HepG2 (cell line): ENCODE results near the gene OGFOD3. TPM values are rescaled to one million over a fixed set of nuclear protein-coding genes. Genes with fewer than 3 reads are reported as not detected.

Experiments
- ATF7 ChIP-seq, 2 experiments: fragments of 450-650 bp in 1 of 2; sonication (generic) in 1 of 2; formaldehyde crosslinking in 1 of 2; IDR thresholded peaks; 2 replicates each; pipeline versions ENCODE4 v1.4.0 to v1.6.1; 2016 to 2020; ENCODE audit warnings: antibody characterized with exemption in 1 of 2, mild to moderate bottlenecking in 1 of 2, missing genetic modification reagents in 1 of 2
- MTF2 ChIP-seq: sonication (generic); formaldehyde crosslinking; IDR thresholded peaks from 2 replicates; pipeline ENCODE4 v1.5.0; 2020; ENCODE audit warnings: missing genetic modification reagents, borderline replicate concordance
- NCOA1 ChIP-seq: sonication (generic); formaldehyde crosslinking; IDR thresholded peaks from 2 replicates; pipeline ENCODE4 v1.9.0; 2021; ENCODE audit warnings: missing genetic modification reagents
- NFYB ChIP-seq: sonication (generic); formaldehyde crosslinking; IDR thresholded peaks from 2 replicates; pipeline ENCODE4 v1.4.0; 2020; ENCODE audit warnings: missing genetic modification reagents
- POLR2AphosphoS2 ChIP-seq: IDR thresholded peaks from 2 replicates; pipeline ENCODE4 v1.6.1; 2011; ENCODE audit warnings: low read depth, low read length, improper control_type of control experiment
- RBAK ChIP-seq: sonication (generic); formaldehyde crosslinking; IDR thresholded peaks from 2 replicates; pipeline ENCODE4 v1.5.1; 2020; ENCODE audit warnings: mild to moderate bottlenecking, missing genetic modification reagents
- ZNF432 ChIP-seq: sonication (generic); formaldehyde crosslinking; IDR thresholded peaks from 2 replicates; pipeline ENCODE4 v1.5.0; 2020; ENCODE audit warnings: missing genetic modification reagents, mild to moderate bottlenecking, borderline replicate concordance
- ZNF577 ChIP-seq: sonication (generic); formaldehyde crosslinking; IDR thresholded peaks from 2 replicates; pipeline ENCODE4 v1.4.0; 2020; ENCODE audit warnings: mild to moderate bottlenecking, low read depth, missing genetic modification reagents, borderline replicate concordance
- ZSCAN25 ChIP-seq: sonication (generic); formaldehyde crosslinking; IDR thresholded peaks from 2 replicates; pipeline ENCODE4 v1.8.0; 2022; ENCODE audit warnings: mild to moderate bottlenecking, missing genetic modification reagents
- polyA plus RNA-seq, 8 experiments: library from polyadenylated mRNA; depleted of rRNA in 3 of 8; stranded (reverse) in 7 of 8; unstranded in 1 of 8; fragments of >200 nt; fragmentation: Illumina TruSeq in 4 of 8; extraction: Trizol in 4 of 8; gene quantifications; 2 replicates each; pipeline versions ENCODE4 v1.2.1 to v1.2.3, GENCODE V29; 2011 to 2016; ENCODE audit warnings: low read depth in 4 of 8, missing spikeins in 1 of 8, mixed read lengths in 1 of 8; ENCODE audit not compliant: insufficient read depth in 1 of 8
- total RNA-seq, 5 experiments: library from RNA; depleted of rRNA; stranded (reverse); fragments of >200 nt; fragmentation: Illumina TruSeq; extraction: Trizol; gene quantifications; 2 replicates each; pipeline ENCODE4 v1.2.3, GENCODE V29; 2016; ENCODE audit warnings: low read depth in 1 of 5
- TF ChIP-seq, protein P1 (sequence below): sonication (generic); formaldehyde crosslinking; IDR thresholded peaks from 2 replicates; pipeline ENCODE4 v1.4.0; 2020; ENCODE audit warnings: mild to moderate bottlenecking, missing genetic modification reagents
- TF ChIP-seq, protein P2 (sequence below): sonication (generic); formaldehyde crosslinking; conservative IDR thresholded peaks from 2 replicates; pipeline ENCODE4 v1.8.0; 2022; ENCODE audit warnings: low read depth, missing genetic modification reagents
- TF ChIP-seq, protein P3 (sequence below): IDR thresholded peaks from 2 replicates; pipeline ENCODE4 v1.6.1; 2016; ENCODE audit warnings: missing compliant biosample characterization, missing genetic modification reagents, borderline replicate concordance
- TF ChIP-seq, protein P4 (sequence below): sonication (generic); formaldehyde crosslinking; IDR thresholded peaks from 2 replicates; pipeline ENCODE4 v1.4.0; 2020; ENCODE audit warnings: missing genetic modification reagents, mild to moderate bottlenecking, borderline replicate concordance
- TF ChIP-seq, protein P5 (sequence below): sonication (generic); formaldehyde crosslinking; IDR thresholded peaks from 2 replicates; pipeline ENCODE4 v1.4.0; 2020; ENCODE audit warnings: mild to moderate bottlenecking, missing genetic modification reagents
- TF ChIP-seq, protein P6 (sequence below): sonication (generic); formaldehyde crosslinking; IDR thresholded peaks from 2 replicates; pipeline ENCODE4 v1.8.0; 2023; ENCODE audit warnings: mild to moderate bottlenecking, missing genetic modification reagents
- TF ChIP-seq, protein P7 (sequence below): sonication (generic); formaldehyde crosslinking; IDR thresholded peaks from 2 replicates; pipeline ENCODE4 v1.5.0; 2020; ENCODE audit warnings: mild to moderate bottlenecking, missing genetic modification reagents, borderline replicate concordance

OGFOD3 gene
- total and polyA plus RNA-seq, 2 of the 13 experiments (the other 11 are each of a cell fraction or from before 2014, with no cell fraction given), result 40.0 to 42.1 TPM

DNA sequence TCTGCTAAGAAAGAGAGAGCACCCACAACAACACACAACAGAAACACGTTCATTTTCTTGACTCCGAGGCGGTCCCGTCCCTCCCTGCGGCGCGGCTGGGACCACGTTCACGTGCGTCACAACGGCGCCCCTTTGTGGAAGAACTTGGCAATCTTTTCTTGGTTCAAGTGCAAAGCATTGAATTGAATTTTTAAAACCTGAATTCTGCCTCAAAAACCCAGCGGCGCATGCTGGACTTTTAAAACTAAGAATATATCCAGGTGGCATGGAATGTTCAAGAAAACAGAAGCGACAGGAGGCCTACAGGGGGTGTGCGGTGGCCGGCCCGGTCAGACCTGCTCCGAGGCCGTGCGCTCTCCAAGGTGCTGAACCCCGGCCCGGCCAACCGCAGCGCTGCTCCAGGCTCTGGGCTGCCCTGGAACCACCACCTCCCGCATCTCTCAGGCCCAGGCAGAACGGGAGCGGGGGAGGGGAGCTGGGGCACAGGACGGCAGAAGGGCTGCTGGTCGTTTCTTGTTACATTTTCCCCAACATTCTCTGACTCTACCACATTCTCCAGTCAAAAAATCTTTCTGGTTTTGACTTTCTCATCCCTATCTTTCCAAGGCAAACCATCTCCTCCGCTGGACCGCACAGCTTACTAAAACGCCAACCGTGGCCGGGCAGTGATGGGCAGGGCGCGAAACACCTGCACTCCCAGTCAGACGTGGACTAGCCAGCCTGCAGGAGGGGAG is 3.7 kb downstream of the OGFOD3 start (continued):
- TF ChIP-seq, protein P1, sequence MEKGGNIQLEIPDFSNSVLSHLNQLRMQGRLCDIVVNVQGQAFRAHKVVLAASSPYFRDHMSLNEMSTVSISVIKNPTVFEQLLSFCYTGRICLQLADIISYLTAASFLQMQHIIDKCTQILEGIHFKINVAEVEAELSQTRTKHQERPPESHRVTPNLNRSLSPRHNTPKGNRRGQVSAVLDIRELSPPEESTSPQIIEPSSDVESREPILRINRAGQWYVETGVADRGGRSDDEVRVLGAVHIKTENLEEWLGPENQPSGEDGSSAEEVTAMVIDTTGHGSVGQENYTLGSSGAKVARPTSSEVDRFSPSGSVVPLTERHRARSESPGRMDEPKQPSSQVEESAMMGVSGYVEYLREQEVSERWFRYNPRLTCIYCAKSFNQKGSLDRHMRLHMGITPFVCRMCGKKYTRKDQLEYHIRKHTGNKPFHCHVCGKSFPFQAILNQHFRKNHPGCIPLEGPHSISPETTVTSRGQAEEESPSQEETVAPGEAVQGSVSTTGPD (CRISPR knock-in tag), result peak; percentile 75; the same call in 1 of the 2 replicates
- TF ChIP-seq ATF7 (IDR thresholded peaks at IDR 0.05), result no peak
- TF ChIP-seq ATF7 (CRISPR knock-in tag; IDR thresholded peaks at IDR 0.05), result 0 out of 2 replicates have a peak, but pooled peaks have one; percentile 38
- TF ChIP-seq NCOA1 (CRISPR knock-in tag), result no peak
- TF ChIP-seq, protein P2, sequence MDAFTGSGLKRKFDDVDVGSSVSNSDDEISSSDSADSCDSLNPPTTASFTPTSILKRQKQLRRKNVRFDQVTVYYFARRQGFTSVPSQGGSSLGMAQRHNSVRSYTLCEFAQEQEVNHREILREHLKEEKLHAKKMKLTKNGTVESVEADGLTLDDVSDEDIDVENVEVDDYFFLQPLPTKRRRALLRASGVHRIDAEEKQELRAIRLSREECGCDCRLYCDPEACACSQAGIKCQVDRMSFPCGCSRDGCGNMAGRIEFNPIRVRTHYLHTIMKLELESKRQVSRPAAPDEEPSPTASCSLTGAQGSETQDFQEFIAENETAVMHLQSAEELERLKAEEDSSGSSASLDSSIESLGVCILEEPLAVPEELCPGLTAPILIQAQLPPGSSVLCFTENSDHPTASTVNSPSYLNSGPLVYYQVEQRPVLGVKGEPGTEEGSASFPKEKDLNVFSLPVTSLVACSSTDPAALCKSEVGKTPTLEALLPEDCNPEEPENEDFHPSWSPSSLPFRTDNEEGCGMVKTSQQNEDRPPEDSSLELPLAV (CRISPR knock-in tag), result no peak
- TF ChIP-seq RBAK, result peak; percentile 59; the same call in 1 of the 2 replicates
- TF ChIP-seq, protein P3, sequence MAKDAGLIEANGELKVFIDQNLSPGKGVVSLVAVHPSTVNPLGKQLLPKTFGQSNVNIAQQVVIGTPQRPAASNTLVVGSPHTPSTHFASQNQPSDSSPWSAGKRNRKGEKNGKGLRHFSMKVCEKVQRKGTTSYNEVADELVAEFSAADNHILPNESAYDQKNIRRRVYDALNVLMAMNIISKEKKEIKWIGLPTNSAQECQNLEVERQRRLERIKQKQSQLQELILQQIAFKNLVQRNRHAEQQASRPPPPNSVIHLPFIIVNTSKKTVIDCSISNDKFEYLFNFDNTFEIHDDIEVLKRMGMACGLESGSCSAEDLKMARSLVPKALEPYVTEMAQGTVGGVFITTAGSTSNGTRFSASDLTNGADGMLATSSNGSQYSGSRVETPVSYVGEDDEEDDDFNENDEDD, result 0 out of 2 replicates have a peak, but pooled peaks have one; percentile 37
- TF ChIP-seq, protein P4, sequence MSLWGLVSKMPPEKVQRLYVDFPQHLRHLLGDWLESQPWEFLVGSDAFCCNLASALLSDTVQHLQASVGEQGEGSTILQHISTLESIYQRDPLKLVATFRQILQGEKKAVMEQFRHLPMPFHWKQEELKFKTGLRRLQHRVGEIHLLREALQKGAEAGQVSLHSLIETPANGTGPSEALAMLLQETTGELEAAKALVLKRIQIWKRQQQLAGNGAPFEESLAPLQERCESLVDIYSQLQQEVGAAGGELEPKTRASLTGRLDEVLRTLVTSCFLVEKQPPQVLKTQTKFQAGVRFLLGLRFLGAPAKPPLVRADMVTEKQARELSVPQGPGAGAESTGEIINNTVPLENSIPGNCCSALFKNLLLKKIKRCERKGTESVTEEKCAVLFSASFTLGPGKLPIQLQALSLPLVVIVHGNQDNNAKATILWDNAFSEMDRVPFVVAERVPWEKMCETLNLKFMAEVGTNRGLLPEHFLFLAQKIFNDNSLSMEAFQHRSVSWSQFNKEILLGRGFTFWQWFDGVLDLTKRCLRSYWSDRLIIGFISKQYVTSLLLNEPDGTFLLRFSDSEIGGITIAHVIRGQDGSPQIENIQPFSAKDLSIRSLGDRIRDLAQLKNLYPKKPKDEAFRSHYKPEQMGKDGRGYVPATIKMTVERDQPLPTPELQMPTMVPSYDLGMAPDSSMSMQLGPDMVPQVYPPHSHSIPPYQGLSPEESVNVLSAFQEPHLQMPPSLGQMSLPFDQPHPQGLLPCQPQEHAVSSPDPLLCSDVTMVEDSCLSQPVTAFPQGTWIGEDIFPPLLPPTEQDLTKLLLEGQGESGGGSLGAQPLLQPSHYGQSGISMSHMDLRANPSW (CRISPR knock-in tag), result peak; percentile 73; the same call in 1 of the 2 replicates
- TF ChIP-seq ZNF577 (CRISPR knock-in tag), result no peak
- TF ChIP-seq NFYB (CRISPR knock-in tag), result peak; percentile 55
- TF ChIP-seq, protein P5, sequence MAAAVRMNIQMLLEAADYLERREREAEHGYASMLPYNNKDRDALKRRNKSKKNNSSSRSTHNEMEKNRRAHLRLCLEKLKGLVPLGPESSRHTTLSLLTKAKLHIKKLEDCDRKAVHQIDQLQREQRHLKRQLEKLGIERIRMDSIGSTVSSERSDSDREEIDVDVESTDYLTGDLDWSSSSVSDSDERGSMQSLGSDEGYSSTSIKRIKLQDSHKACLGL (CRISPR knock-in tag), result peak; percentile 92
- TF ChIP-seq, protein P6, sequence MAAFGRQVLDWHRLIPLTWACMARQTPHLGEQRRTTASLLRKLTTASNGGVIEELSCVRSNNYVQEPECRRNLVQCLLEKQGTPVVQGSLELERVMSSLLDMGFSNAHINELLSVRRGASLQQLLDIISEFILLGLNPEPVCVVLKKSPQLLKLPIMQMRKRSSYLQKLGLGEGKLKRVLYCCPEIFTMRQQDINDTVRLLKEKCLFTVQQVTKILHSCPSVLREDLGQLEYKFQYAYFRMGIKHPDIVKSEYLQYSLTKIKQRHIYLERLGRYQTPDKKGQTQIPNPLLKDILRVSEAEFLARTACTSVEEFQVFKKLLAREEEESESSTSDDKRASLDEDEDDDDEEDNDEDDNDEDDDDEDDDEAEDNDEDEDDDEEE, result peak; percentile 90; the same call in 1 of the 2 replicates
- TF ChIP-seq MTF2 (CRISPR knock-in tag), result no peak
- peak; percentile 85 for TF ChIP-seq ZSCAN25 (CRISPR knock-in tag)
- no peak for TF ChIP-seq ZNF432 (CRISPR knock-in tag)
- TF ChIP-seq, protein P7, sequence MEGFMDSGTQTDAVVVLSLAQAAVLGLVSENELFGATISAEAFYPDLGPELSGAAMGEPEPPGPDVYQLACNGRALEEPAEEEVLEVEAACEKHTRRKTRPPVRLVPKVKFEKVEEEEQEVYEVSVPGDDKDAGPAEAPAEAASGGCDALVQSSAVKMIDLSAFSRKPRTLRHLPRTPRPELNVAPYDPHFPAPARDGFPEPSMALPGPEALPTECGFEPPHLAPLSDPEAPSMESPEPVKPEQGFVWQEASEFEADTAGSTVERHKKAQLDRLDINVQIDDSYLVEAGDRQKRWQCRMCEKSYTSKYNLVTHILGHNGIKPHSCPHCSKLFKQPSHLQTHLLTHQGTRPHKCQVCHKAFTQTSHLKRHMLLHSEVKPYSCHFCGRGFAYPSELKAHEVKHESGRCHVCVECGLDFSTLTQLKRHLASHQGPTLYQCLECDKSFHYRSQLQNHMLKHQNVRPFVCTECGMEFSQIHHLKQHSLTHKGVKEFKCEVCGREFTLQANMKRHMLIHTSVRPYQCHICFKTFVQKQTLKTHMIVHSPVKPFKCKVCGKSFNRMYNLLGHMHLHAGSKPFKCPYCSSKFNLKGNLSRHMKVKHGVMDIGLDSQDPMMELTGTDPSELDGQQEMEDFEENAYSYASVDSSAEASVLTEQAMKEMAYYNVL (CRISPR knock-in tag), result 0 out of 2 replicates have a peak, but pooled peaks have one; percentile 68
- TF ChIP-seq POLR2AphosphoS2, result no peak
